PC-9 (cell line): ENCODE measurements around the gene PSMD2.

Source experiments
- EZH2 ChIP-seq: fragments of 200-600 bp; sonication (generic); IDR thresholded peaks from 2 replicates; pipeline ENCODE4 v1.8.0; 2017; ENCODE audit warnings: antibody characterized with exemption, low read depth
- TF ChIP-seq, protein P1 (sequence below): fragments of 200-600 bp; sonication (generic); conservative IDR thresholded peaks from 2 replicates; pipeline ENCODE4 v1.6.1; 2017; ENCODE audit warnings: mixed run types, antibody characterized with exemption, mild to moderate bottlenecking, moderate library complexity

DNA sequence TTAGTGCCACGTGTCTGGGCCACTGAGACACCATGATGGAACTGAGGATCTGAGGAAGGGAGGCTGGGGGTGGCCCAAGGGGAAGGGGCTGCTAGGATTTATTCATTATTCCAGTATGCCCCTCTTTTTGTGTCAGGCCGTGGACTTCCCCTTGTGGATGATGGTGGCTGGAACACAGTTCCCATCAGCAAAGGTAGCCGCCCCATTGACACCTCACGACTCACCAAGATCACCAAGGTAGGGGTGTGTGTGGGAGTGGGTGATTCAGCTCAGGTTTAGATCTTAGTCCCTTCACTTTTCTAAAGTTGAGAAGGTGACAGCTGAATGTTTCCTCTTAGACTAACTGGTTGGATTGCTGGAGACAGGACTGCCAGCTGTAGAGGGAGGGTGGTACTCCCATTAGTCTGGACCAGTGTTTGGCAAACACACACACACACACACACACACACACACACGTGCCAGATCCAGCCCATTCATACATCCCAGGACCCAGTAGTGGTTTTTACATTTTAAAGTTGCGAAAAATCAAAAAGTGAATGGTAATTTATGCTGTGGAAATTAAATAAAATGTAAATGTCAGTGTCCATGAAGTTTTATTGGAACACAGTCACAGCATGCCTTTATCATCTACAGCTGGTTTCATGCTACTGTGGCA is 26.8 kb downstream of the PSMD2 start:
- TF ChIP-seq, protein P1, sequence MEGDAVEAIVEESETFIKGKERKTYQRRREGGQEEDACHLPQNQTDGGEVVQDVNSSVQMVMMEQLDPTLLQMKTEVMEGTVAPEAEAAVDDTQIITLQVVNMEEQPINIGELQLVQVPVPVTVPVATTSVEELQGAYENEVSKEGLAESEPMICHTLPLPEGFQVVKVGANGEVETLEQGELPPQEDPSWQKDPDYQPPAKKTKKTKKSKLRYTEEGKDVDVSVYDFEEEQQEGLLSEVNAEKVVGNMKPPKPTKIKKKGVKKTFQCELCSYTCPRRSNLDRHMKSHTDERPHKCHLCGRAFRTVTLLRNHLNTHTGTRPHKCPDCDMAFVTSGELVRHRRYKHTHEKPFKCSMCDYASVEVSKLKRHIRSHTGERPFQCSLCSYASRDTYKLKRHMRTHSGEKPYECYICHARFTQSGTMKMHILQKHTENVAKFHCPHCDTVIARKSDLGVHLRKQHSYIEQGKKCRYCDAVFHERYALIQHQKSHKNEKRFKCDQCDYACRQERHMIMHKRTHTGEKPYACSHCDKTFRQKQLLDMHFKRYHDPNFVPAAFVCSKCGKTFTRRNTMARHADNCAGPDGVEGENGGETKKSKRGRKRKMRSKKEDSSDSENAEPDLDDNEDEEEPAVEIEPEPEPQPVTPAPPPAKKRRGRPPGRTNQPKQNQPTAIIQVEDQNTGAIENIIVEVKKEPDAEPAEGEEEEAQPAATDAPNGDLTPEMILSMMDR, result no peak
- TF ChIP-seq EZH2, result no peak
